Rectal smooth muscle tissue (tissue), 1 donor: ENCODE data around the gene PCDHGA8.
A peak's percentile ranks its signal among the peaks of the same experiment; 100 is the strongest.
"Not testable (repeated sequence)": the region's sequence is repeated elsewhere in the genome, so short reads cannot be mapped to it uniquely, and the experiment has no call there.

Experiments
- H3K27ac ChIP-seq: one replicate; pipeline ENCODE4 v1.7.0; 2013; ENCODE audit warnings: low read depth, low read length, inconsistent platforms
- H3K27me3 ChIP-seq: one replicate; pipeline ENCODE4 v1.7.0; 2013; ENCODE audit warnings: low read length; ENCODE audit not compliant: control insufficient read depth, insufficient read depth
- H3K36me3 ChIP-seq: one replicate; pipeline ENCODE4 v1.7.0; 2013; ENCODE audit warnings: low read length; ENCODE audit not compliant: control insufficient read depth, insufficient read depth
- H3K4me1 ChIP-seq: one replicate; pipeline ENCODE4 v1.7.0; 2013; ENCODE audit warnings: low read length; ENCODE audit not compliant: control insufficient read depth, insufficient read depth
- H3K4me3 ChIP-seq: one replicate; pipeline ENCODE4 v1.7.0; 2013; ENCODE audit warnings: low read length
- H3K9ac ChIP-seq: one replicate; pipeline ENCODE4 v1.7.0; 2013; ENCODE audit warnings: low read length

The PCDHGA8 gene

GRCh38 chr5:141375444-141376155, 16.8 kb upstream of the PCDHGA8 start:
- not testable (repeated sequence) for H3K27me3 ChIP-seq, H3K9ac ChIP-seq, H3K4me1 ChIP-seq, H3K27ac ChIP-seq, H3K4me3 ChIP-seq, H3K36me3 ChIP-seq

- H3K36me3 ChIP-seq: no peaks in the 10 kb centered on the region
- H3K27me3 ChIP-seq: no peaks in the 10 kb centered on the region
- no peaks in the 10 kb centered on the region for H3K4me1 ChIP-seq
- H3K9ac ChIP-seq: no peak within 1 kb of the TSS
- H3K4me3 ChIP-seq: peak within 1 kb of the TSS; percentile 23
- no peak within 1 kb of the TSS for H3K27ac ChIP-seq
These were observed 9.8 kb upstream of the PCDHGA8 start, which contains the start of gene PCDHGA7 for GRCh38 chr5:141382469-141383294. Gene PCDHGA7, plus strand, starts transcription at chr5:141382742. Its CDS starts 158 bp downstream, at chr5:141382900.

GRCh38 chr5:141383345-141383744, 9.1 kb upstream of the PCDHGA8 start:
- no peak overlapping the region for H3K27ac ChIP-seq
- H3K27me3 ChIP-seq: no peaks in the 10 kb centered on the region
- H3K9ac ChIP-seq: no peak overlapping the region
- no peaks in the 10 kb centered on the region for H3K4me1 ChIP-seq
- H3K4me3 ChIP-seq: peak overlapping the region; percentile 23
- no peaks in the 10 kb centered on the region for H3K36me3 ChIP-seq

- H3K36me3 ChIP-seq: no peaks in the 10 kb centered on the region
- no peaks in the 10 kb centered on the region for H3K27me3 ChIP-seq
- H3K9ac ChIP-seq: no peak overlapping the region
- H3K27ac ChIP-seq: no peak overlapping the region
- peak overlapping the region; percentile 15 for H3K4me3 ChIP-seq
- no peaks in the 10 kb centered on the region for H3K4me1 ChIP-seq
These were observed 7.8 kb upstream of the PCDHGA8 start for GRCh38 chr5:141384471-141385267.

GRCh38 chr5:141387557-141388311, 4.7 kb upstream of the PCDHGA8 start, which contains the start of gene PCDHGB4:
Gene PCDHGB4, plus strand, starts transcription at chr5:141387698. Its CDS starts 187 bp downstream, at chr5:141387885.
- not testable (repeated sequence) for H3K4me3 ChIP-seq, H3K36me3 ChIP-seq, H3K27ac ChIP-seq, H3K9ac ChIP-seq, H3K4me1 ChIP-seq, H3K27me3 ChIP-seq

- Histone ChIP-seq H3K27ac (no peak overlapping the region), H3K9ac (no peak overlapping the region), H3K4me3 (no peak overlapping the region), H3K4me1 (no peaks in the 10 kb centered on the region), H3K36me3 (no peaks in the 10 kb centered on the region), H3K27me3 (no peaks in the 10 kb centered on the region)
These were observed 3.8 kb upstream of the PCDHGA8 start for GRCh38 chr5:141388661-141389060.

- H3K27me3 ChIP-seq: no peaks in the 10 kb centered on the region
- H3K4me3 ChIP-seq: peak overlapping the region; percentile 29
- no peak overlapping the region for H3K27ac ChIP-seq
These were observed 3.0 kb upstream of the PCDHGA8 start for GRCh38 chr5:141389153-141390042.

GRCh38 chr5:141393267-141393666, 834 bp downstream of the PCDHGA8 start:
- no peak overlapping the region for H3K27ac ChIP-seq
- no peaks in the 10 kb centered on the region for H3K36me3 ChIP-seq
- H3K4me3 ChIP-seq: no peak overlapping the region
- no peak overlapping the region for H3K9ac ChIP-seq
- H3K4me1 ChIP-seq: no peaks in the 10 kb centered on the region
- H3K27me3 ChIP-seq: no peaks in the 10 kb centered on the region

More at GRCh38 chr5:141389153-141390042, 3.0 kb upstream of the PCDHGA8 start:
- Histone ChIP-seq H3K9ac (no peak overlapping the region), H3K36me3 (no peaks in the 10 kb centered on the region), H3K4me1 (no peaks in the 10 kb centered on the region)

- H3K36me3 ChIP-seq, H3K27me3 ChIP-seq, H3K4me3 ChIP-seq, H3K4me1 ChIP-seq, H3K27ac ChIP-seq, H3K9ac ChIP-seq: not testable (repeated sequence)
These were observed 2.2 kb downstream of the PCDHGA8 start for GRCh38 chr5:141394401-141395187.

- not testable (repeated sequence) for H3K36me3 ChIP-seq, H3K4me1 ChIP-seq, H3K27me3 ChIP-seq, H3K27ac ChIP-seq, H3K9ac ChIP-seq
- peak within 1 kb of the TSS; percentile 27 for H3K4me3 ChIP-seq
These were observed 5.5 kb downstream of the PCDHGA8 start, which contains the start of gene PCDHGB5 for GRCh38 chr5:141397756-141398551. Gene PCDHGB5, plus strand, starts transcription at chr5:141397947. Its CDS starts 181 bp downstream, at chr5:141398128.
